Stimulated activated CD4-positive, alpha-beta T cell treated with anti-CD3 and anti-CD28 coated beads, TNF-alpha, amount 100 ng/mL, for 4 hours (primary cell): ENCODE measurements around the gene SGO2.
"Not testable (repeated sequence)": the region's sequence is repeated elsewhere in the genome, so short reads cannot be mapped to it uniquely, and the experiment has no call there.

Experiments
- DNase-seq, 3 experiments: peaks; one replicate each; pipeline ENCODE4 v3.0.0-alpha.2; 2020; ENCODE audit warnings: low read depth in 3 of 3

Gene SGO2

DNA sequence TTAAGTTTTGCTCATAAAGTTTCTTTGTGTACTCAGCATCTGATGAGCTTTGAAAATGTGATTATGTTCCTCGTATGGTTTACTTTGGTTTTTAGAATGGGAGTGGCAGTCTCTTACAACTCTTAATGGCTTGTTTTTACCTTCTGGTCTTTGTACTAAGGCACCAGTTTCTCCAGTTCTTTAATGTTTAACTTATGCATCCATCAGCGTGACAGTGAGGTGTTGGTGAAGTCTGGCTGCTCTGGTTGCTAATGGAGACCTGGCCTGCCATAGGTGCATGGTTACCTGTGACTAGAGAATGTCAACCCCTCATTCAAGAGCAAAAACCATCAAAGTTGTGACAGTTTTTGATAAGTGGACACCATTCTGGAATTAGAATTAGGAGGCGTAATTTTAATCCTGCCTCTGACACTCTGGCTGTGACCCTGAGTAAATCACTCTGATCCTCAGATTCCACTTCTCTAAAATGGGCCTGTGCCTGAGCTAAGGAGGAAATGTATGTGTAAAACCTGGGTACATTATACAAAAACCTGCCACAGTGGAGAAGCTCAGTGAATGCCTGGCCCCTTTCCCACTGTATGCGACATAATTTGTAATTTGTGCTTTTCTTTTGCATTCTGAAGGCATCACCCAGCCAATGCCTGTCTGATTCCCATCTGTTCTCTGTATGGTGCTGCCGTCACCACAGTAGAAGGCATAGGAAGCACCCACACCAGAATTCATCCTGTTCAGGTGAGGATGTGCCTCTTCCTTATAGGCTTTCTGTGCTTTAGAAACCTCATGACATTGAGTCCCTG, 71.0 kb downstream of the SGO2 start:
- no peak for DNase-seq

DNA sequence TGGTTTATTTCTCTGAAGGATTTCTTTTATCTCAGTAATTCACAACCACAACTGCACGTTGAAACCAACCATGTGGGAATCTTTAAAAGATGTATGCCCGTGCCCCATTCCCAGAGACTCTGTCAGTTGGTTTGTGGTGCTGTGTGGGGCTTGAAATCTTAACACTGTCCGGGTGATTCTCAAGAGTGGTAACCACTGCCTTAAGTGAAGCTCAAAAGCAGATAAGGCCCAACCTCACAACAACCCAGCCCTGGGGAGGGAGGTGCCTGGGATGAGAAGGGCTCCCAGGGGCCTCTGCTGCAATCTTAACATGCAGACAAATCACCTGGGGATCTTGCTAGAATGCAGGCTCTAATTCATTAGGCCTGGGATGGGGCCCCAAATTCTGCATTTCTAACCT, 73.2 kb downstream of the SGO2 start:
- DNase-seq: no peak

DNA sequence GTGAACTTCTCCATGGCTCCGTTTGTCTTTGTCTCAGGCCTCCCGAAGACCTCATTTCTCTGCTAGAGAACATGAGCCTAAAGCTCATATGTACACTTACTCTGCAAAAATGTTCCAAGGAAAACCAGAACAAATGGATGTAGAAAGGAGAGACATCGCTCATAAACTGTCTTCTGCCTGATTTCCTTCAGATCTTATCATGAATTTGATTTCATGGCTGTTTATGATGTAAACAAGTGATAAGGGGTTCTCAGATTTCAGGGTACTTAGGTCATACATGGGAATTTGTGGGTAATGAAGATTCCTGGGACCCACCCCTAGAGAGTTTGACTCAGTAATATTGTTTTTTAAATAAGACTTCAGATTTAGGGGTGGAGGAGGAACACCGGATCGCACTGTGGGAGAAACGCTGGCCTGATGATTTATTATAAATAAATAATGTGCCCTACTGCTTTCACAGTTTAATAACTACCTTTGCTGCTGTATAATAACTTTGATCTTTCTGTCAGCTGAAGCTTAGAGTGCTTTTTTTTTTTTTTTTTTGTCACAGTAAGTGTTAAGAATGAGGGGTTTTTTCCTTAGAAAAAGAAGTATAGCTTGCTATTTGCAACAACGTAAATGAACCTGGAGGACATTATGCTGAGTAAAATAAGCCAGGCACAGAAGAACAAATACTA, 74.7 kb downstream of the SGO2 start:
- no peak for DNase-seq

GRCh38 chr2:200602584-200602983, 76.6 kb downstream of the SGO2 start:
- DNase-seq: no peak

DNA sequence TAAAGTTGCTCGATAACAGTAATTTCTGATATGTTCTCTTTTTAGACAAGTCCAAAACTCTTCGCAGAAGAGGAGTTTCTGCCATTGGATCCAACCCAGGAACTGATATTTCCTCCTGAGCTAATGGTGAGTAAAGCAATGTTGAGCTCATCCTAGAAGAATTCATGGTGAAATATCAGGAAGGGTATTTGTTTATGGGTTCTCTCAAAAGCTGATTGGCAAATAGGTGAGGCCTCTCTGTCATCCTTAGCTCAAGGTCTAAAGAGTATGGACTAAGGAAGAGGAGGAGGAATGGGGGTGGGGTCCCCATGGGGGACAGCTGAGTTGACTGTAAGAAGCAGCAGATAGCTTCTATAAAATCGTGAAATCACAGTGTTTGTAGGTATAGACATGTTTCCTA, 78.0 kb downstream of the SGO2 start:
- DNase-seq: no peak

GRCh38 chr2:200604571-200605255, 78.7 kb downstream of the SGO2 start:
- DNase-seq: no peak

GRCh38 chr2:200608341-200609027, 82.5 kb downstream of the SGO2 start:
- no peak for DNase-seq

GRCh38 chr2:200609028-200609614, 83.1 kb downstream of the SGO2 start:
- DNase-seq: no peak

- DNase-seq: not testable (repeated sequence)
Measured at GRCh38 chr2:200610217-200610616, 84.2 kb downstream of the SGO2 start.

DNA sequence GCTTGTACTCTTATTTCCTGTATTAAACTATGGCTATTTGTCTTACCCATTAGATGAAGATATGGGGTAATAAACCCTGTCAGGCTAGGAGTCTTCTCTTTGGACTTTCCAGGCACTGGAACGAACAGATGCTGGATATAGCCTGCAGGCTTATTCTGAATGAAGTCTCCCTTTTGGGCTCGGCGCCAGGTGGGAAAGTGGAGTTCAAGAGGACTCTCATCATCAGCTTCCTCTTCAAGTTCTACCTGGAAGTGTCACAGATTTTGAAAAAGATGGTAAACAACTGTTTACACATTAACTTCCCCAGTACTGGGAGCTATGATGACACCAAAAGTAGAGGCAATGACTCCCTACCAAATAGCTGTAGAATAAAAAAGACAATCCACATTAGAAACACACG, 87.7 kb downstream of the SGO2 start:
- no peak for DNase-seq

GRCh38 chr2:200614249-200614648, 88.2 kb downstream of the SGO2 start:
- no peak for DNase-seq

DNA sequence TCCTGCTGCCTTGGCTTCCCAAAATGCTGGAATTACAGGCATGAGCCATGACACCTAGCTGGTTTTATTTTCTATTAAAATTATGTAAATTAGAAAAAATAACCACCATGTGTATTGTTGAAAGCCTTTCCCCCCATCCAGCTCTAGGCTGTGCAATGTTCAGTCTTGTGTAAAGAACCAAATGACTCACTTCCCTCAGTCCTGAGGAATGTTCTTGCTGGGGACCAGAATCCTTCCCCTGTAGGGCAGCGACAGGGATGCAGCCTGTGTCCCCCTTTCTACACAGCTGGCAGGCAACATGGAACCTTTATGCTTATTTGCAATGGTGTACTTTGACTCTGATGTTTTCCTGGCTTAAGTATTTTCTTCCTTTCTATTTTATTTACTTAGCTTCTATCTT, 89.2 kb downstream of the SGO2 start:
- DNase-seq: no peak

DNA sequence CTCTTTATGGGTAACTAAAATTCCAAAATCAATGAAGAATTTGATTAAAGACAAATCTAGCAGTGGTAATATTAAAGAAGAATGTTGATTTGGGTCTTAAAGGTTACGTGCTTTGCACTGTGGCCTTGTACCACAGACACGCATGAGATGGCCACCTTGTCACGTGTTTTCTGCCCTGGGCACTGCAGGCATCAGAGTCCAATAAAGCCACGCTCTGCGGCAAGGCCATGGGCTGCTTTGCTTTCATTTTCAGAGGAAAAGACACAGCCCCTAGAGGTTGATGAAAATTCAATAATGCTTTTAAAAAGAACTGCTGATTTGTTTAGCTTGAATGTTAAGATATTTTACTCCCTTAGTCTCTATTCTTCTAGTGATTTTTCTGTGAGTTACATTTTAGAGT, 90.2 kb downstream of the SGO2 start:
- DNase-seq: no peak

GRCh38 chr2:200616656-200617055, 90.6 kb downstream of the SGO2 start:
- DNase-seq: no peak

- DNase-seq: no peak
Measured at GRCh38 chr2:200617156-200618053, 91.4 kb downstream of the SGO2 start.

DNA sequence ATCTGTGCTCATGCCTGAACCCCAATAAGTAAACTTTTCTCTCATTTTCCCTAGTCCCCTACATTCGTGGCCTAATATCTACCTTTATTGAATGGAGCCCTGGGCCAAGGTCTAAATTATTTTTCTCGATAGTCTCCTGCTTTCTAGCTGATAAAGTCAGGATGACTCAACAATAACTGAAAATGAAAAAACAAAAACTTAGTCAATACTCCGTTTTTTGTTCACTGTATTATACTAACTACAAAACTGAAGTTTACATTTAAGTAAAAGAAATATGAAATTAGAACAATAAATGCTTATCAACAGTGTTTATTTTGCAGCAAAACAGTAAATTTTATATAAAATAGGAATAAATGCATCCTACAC, 92.0 kb downstream of the SGO2 start:
- no peak for DNase-seq

DNA sequence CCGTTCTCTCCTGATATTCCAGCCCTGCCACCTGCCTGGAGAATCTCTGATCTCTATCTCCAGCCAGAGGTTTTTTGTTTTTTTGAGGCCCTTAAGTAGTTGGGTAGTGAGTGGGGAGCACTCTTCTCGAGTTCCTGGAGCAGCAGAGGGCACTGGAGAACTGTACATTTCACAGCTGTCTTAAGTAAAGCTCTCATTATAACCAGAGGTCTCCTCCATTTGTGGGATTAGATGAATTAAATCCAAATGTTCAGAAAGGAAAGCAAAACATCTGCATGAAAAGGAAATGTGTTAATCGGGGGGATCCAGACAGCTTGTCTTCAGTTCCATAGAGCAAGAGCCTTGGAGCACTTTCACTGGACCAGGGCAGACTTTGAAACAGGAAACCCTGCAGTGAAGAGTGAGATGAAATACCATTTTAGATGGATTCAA, 92.6 kb downstream of the SGO2 start:
- DNase-seq: no peak

- no peak for DNase-seq
Measured at GRCh38 chr2:200619279-200619678, 93.3 kb downstream of the SGO2 start.

- no peak for DNase-seq
Measured at GRCh38 chr2:200620606-200621390, 94.8 kb downstream of the SGO2 start.

DNA sequence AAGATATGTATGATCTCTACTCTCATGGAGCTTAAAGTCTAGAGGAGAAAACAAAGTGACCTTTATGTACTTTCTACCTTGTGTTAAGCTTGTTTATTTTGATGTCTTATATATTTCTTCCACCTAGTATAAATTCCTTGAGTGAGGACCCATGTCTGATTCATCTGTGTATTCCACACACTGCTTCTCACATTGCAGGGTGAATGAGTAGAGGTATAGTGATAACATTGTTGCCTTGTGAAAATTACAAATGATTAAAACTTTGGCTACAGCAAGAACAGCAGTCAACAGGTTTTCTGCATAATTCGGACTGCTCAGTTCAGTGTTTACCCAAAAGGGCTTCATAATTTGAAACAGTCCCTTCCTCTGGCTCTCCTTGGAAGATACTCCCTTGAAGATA, 96.1 kb downstream of the SGO2 start:
- DNase-seq: no peak
